T-cell (primary cell): ENCODE measurements around the gene ALPK3. TPM values are rescaled to one million over a fixed set of nuclear protein-coding genes. Genes with fewer than 3 reads are reported as not detected.

Source experiments
- total RNA-seq, 35 experiments: library from RNA in 6 of 35; stranded (reverse) in 6 of 35; fragments of 120-200 nt in 1 of 35; gene quantifications; one replicate each; pipeline versions ENCODE4 v1.2.1 to v1.2.4 and lab custom pipeline; 2013 to 2026

Gene ALPK3
- total RNA-seq, 5 donors from 2014 or later (not counting 1 experiment from before 2014, with no cell fraction given): 0.16 to 0.82 (median 0.22) TPM

Other genes with a start within 250 kb of the ALPK3 start
- gene ZSCAN2, start 216.3 kb upstream of the ALPK3 start, total RNA-seq: 10 to 100 TPM in 3 of 5 donors, 1 to 10 TPM in 2; 7.6 to 15.5 (median 12.5) TPM
- 10 to 100 TPM; 24.4 to 39.0 (median 36.3) TPM for gene WDR73, start 163.1 kb upstream of the ALPK3 start, total RNA-seq
- 1 to 10 TPM; 1.3 to 3.5 (median 2.9) TPM for gene NMB, start 159.2 kb upstream of the ALPK3 start, total RNA-seq
- gene SEC11A, start 101.2 kb upstream of the ALPK3 start, total RNA-seq: 10 to 100 TPM; 52.3 to 68.9 (median 66.5) TPM
- gene ZNF592, start 68.8 kb upstream of the ALPK3 start, total RNA-seq: 10 to 100 TPM; 34.5 to 43.6 (median 39.0) TPM
- not detected for gene SLC28A1, start 67.3 kb downstream of the ALPK3 start, total RNA-seq
- 10 to 100 TPM; 21.5 to 33.7 (median 25.1) TPM for gene PDE8A, start 164.5 kb downstream of the ALPK3 start, total RNA-seq